NCI-H446 treated with DMSO at 0.1 percent for 48 hours (cell line): ENCODE results near the gene CD79B.

Source experiments
- DNase-seq: peaks from one replicate; lab custom pipeline; 2025; lab: John Stamatoyannopoulos, UW

CD79B gene

DNA sequence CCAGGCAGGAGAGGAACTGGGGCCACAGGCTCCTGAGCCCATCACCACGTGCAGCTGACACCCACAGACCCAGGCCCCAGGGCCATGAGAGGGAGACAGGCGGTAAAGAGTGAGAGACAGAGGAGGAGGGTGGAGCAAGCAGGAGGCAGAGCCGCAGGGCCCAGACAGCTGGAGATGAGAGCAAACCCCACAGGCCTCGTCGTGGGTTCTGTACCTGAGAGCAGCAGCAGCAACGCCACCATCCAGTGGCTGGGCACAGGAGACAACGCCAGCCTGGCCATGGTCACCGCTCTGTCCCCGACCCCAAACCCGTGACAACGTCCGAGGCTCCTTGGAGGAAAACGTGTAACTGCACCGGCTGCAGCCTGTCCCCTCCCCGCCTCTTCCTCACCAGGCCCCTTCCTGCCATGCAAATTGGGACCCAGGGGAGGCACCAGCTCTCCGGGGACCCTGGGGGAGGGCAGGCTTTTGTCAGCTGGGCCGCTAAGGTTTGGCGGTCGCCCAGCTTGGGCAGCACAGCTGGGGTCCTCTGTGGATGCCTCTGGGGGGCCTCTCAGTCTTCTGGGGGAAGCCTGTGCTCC is at the start of gene CD79B:
Gene CD79B (minus strand): TSS at position 351 of the 581 bp plus-strand sequence. CDS start 70 bp downstream, at position 281.
- DNase-seq = no peak

DNA sequence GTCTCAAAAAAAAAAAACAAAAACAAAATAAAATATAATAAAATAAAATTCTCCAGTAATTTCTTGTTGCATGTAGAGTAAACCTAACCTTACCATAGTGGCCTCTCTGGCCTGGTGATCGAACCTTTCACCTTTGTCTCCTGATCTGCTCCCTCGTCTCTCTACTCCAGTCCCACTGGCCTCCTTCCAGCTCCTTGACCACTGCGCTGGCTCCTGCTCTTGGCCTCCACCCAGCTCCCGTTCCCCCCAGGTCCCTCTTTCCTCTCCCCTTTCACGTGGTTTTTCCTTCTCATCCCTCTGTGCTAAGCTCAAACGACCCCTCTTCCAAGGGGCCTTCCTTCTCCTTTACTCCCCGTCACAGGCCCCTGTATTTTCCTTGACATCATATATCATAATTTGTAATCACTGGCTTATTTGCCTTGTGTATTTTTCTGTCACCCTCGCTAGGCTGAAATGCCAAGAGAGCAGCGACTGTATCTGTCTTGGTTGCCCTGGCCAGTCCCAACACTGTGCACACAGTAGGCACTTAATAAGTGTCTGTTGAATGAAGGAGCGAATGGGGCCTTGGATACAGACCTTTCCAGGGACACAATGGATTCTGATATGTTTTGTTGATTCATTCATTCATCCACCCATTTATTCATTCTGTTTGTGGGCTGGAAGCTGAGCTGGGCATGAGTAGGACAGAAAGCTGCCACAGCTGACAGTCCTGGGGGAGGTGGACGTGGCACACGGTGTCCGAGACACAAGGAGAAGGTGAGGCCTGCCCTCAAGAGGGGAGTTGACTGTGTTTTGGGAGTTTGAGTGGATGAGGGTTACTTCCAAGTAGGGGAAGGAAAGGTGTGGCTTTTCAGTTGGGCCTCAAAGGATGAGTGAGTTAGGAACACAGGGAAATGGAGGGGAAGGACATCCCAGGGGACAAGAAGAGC is 46.4 kb upstream of the CD79B start:
- no peak for DNase-seq

DNA sequence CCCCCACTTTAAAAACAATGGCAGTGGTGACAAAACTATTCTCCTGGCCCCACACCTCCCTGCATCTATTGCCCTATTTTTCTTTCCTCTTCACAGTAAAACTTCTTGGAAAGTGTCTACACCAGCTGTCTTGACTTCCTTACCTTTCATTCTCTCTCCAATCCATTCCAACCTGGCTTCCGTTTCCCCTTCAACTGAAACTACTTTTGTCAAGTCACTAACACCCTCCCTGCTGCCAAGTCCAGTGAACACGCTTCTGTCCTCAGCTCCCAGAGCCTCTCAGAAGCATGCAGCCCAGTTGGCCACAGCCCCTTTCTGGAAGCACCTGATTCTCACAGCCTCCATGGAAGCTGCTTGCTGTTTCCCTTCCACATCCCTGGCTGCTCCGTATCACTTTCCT is 44.6 kb upstream of the CD79B start:
- no peak for DNase-seq

DNA sequence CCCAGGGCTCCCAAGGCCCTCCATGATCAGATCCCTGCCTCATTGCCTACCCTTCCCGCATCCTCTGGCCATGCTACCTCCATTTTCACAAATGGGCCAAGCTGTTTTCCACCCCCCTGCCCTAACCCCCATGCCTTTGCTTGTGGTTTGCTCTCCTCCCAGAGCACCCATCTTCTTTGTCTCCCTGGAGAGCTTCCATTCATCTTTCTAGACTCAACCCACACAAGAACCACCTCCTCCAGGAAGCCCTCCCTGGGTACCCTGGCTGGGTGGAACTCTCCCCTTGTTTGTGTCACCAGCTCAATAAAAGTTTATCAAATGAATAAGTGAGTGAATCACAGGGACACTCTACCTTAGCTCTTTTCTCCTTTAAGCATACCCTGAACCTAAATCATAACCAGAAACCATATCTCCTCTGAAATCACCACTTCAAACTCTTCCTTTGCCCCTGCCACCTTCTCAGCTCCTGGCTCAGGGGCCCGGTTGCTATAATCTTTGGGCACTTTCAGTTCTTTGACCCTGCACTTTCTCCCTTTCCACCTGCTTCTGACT is 43.5 kb upstream of the CD79B start:
- no peak for DNase-seq

DNA sequence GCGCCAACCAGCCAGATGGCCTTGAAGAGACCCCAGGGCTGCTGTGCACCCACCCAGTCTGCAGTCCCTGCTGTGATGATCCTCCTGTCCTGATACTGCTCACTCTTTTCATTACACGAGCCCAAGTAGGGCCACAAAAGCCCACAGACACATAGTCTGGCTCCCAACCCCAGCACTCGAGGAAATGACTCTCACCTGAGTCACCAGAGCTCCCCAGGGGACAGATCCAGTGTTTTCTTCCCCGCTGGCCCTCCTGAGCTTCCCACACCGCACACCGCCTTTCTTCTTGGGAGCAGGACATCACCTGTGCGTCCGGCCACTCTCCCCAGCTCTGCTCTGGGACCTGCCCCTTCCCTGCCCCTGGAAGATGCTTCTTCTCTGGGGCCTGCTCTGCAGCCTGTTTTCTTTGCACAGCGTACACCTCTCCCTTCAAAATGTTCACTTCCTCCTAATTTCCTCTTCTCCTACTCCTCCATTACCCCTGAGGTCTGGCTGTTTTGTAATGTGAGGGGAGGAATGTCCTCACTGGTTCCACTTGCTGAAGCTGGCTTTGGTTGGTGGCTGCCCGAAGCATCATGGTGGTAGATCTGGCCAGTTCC is 42.6 kb upstream of the CD79B start:
- no peak for DNase-seq

DNA sequence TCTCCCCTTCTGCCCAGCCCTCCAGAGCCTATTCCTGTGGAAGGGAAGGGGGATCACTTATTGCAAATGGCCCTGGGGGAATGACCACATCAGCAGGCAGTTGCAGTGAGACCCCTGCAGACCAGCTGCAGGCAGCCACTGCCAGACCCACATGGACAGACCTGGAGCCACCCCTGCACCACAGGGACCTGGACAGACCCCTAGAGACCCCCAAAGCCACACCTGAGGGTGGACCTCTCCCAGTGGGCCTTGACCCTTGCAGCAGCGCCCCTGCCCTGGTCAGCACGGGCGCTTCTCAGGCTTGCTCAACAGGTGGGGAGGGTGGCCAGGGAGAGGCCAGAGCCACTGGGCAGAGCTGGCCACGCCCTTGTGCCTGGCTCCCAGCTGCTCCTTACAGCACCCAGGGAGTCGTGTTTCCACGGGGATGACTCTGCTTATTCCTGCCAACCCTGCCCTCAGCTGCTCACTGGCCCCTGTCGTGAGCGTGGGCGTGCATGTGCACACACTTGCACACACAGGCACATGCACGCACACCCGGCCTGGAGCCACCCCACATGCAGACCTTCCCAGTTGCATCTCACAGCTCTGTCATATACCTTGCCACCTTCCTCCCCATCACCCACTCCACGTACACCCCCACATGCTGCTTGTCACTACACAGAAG is 41.9 kb upstream of the CD79B start:
- DNase-seq = no peak

DNA sequence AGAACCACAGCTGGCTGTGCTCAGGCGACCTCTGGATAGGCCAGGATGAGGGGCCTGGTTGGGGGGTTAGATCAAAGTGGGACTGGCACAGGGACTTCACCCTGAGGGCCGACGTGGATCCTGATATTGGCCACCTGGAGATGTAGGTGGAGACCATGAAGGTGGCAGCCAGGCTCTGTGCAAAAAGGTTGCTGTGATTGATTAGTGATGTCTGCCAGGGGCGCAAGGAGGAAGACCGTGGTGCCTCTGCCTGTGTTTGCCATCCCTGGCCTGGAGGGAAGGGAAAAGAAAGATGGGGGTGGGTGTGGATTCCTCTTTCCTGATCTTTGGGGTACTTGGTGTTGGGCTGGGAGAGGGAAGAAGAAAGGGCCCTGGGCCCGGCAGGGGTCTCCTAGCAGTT is 41.1 kb upstream of the CD79B start:
- DNase-seq = no peak

DNA sequence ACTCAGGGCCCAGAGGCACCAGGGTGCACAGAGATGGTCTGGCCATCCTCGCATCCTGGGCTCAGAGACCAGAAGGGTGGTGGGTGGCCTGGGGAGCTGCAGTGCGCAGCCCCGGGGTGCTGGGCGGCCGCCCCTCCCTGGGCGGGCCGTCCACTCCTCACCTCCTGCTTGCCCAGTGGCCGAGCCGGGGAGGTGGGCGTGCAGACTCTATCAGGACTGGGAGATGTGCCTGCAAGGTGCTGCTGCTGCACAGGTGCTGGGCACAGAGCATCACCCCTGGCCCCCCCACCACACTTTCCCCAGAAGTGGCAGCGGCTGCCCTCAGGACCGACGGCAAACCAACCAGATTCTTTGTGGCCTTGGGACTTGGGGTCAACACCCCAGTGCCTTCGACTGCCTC is 40.7 kb upstream of the CD79B start, which contains the start of gene SCN4A:
Gene SCN4A (minus strand): TSS at position 123 of the 400 bp plus-strand sequence. CDS start 77 bp downstream, at position 46.
- no peak for DNase-seq

DNA sequence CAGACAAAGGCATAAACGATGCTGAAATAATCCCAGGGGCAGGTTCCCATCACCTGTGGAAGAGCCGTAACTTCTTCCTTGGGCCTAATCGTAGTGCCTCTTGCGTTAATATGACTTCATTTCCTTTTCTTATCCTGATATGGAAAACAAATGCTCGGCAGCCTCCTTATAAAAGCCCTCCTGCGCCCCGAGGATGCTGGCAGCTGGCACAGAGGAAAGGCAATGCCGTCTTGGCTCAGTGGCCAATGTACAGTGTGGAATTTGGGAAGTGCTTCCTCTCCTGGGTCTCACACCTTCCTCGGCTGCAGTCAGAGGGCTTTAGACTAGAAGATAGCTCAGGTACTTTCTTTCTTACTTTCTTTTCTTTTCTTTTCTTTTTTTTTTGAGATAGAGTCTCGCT is 37.1 kb upstream of the CD79B start:
- DNase-seq = no peak

DNA sequence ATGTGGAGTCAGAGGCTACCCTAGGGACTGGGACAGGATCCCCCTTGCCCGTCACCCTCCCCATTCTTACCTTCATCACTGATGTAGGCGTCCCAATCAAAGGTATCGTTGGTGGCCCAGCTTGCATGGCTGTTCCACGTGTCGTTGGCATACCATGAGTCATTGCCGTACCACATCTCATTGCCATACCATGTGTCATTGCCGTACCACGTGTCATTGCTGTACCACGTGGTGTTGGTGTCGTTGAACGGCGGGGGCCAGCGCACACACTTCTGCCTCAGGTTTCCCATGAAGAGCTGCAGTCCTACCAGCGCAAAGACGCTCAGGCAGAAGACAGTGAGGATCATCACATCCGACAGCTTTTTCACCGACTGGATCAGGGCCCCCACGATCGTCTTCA is 35.8 kb upstream of the CD79B start:
- DNase-seq = no peak

DNA sequence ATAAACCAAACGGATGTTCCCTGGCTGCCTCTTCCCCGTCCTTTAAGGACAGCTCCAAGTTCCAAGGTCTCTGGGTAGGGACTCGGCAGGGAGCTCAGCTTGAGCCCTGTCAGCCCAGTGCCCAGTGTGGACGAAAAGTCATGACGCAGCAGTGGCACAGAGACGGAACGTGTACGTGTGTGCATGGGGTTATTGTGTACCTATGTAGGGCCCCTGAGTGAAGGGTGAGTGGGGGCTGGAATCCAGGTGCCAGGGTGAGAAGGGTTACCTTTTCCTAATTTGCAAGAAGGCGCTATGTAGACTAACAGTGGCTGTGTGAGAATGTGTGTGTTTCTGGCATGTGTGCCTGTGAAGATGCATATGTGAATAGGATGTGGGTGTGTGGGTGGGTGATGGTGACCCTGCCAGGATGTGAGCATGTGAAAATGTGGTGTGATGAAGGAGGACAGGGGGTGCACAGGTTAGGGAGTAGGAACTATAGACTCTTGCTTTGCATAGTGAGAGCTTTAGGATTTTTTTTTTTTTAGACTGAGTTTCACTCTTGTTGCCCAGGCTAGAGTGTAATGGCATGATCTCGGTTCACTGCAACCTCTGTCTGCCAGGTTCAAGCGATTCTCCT is 34.6 kb upstream of the CD79B start:
- DNase-seq = no peak

DNA sequence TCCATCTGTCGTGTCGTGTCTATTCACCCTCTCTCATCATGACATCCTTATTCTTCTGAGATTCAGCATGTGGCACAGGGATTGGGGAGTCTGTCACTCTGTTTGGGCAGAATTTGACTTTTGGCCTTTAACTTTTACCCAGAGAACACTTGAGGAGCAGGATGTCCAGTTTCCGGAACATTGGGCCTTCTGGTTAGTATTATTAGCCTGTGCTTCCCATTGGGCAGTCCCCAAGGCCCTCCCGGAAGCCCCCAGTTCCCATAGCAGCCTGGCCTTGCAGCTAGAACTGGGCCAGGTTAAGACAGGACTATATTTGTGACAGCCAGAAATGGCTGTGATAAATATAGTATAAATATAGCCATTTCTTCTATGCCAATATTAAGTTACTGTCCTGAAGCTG is 31.0 kb upstream of the CD79B start:
- no peak for DNase-seq

DNA sequence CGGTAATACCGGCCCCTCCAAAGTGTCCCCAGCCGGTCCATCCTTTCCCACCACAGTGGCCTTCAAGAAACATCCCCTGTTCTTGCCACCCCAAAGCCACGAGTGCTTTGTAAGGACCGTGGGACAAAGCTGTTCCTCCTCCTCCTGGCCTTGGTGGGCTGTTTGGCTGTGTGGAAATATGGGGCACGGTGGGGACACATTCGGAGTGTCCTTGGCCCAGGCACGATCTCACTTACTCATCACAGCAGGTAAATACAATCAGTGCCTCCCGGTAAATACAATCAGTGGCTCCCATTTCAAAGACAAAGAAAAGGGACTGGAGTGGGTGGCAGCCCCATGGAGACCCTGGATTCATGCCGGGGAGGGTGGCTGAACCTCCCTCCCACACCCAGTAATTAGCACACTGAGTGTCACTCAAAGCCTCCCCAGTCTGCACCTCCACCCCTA is 30.2 kb upstream of the CD79B start:
- no peak for DNase-seq

DNA sequence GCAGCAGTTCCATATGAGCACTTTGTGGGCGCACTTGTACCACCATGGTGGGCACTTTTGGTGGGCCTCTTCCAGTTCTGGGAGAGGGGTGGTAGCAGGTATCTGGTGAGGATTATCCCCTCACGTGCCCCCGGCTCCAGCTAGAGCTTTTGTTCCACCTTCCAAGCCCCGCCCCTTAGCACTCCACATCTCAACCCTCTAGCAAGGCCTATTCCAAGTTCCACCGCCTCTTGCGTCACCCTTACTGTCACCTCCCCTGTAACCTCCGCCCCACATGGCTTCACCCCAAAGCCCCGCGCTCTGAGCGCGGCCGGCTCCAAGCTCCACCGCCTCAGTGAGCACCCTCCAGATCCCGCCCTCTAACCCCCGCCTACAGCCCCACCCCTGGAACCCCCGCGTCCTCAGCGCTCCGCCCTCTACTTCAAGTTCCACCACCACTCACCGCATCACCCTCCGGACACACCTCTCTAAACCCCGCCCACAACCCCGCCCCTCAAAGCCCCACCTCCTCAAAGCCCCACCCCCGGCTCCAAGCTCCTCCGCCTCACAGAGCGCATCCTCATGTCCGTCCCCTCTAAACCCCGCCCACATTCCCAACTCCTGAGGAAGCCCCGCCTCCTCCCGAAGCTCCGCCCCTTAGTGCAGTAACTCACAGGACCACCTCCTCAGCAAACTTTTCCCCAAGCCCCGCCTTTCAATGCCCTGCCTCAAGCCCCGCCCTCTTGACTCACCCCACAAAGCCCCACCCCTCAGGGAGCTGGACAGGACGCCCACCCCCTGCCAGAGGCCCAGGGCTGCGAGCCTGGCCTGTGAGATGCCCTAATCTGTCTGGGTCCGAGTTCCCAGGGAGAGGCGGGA is 29.5 kb upstream of the CD79B start:
- no peak for DNase-seq

DNA sequence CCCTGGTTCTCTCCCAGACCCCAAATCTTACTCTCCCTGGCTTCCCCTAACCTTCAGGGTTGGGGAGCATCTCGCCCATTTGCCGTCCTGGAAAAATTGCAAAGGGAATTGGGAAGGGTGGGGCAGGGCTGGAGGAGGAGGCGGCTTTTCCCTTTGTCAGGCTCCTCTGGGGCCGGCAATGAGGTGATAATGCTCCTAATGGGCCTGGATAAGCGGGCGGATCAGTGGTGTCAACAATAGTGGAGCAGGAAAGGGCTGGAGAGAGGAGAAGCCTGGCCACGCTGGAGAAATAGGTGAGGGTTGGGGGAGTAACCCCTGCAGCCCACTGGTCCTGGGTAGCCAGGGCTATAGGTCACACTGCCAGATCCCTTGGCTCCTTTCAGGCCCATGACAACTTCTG is 28.3 kb upstream of the CD79B start:
- no peak for DNase-seq

DNA sequence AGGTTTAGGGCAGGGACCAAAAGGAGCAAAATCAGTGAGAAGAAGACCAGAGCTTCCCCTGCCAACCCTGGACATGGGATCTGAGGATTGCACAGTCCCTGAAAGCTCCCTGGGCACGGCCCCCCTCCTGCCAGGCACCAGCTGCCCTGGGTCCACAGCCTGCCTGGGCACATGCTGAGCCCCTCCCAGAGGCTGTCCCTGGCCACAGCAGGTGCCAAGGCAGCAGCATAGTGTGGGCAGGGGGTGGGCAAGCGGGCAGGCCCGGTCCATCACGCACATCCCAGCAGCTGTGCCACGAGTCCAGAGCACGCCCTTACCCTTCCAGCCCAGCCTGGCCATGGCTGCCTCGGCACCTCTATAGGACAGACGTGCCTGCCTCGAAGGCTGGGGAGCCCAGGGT is 27.9 kb upstream of the CD79B start:
- no peak for DNase-seq

DNA sequence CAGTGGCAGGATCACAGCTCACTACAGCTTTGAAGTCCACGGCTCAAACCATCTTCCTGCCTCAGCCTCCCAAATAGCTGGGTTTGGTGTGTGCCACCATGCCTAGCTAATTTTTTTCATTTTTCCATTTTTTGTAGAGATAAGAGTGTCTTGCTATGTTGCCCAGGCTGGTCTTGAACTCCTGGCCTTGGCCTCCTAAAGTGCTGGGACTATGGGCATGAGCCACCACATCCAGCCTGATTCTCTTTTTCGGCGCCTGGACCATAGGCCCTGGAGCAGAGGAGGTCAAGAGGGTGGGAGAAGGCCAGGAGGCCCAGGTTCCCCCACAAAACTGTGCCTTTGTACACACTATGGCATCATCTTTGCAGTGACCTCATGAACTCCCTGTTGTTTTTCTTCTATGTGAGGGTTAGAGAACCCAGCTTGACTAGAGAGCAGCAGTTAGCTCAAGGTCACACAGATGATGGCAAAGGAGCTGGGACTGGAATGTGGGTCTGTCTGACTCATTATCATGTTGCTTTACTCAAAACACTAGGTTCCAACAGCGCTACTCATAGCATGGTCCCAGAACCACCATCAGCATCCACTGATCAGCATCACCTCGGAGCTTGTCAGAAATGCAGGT is 24.3 kb upstream of the CD79B start:
- DNase-seq = no peak

DNA sequence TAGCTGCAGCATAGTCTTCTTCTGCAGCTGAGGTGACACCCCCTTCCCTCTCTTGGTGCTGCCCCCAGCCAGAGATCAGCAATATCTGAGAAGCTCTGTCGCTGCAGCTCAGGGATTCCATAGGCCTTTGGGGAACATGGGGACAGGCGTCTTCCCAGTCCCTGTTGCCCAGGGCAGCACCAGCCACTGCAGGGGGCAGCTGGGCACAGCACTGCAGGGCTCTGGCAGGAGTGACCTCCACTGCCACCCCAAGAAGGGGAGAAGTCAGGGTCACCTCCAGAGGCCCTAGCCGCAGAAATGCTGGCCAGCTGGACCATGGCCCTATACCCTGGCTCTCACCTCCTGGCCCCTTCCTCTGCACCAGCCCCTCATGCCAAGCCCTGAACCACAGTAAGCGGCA is 23.7 kb upstream of the CD79B start:
- no peak for DNase-seq

DNA sequence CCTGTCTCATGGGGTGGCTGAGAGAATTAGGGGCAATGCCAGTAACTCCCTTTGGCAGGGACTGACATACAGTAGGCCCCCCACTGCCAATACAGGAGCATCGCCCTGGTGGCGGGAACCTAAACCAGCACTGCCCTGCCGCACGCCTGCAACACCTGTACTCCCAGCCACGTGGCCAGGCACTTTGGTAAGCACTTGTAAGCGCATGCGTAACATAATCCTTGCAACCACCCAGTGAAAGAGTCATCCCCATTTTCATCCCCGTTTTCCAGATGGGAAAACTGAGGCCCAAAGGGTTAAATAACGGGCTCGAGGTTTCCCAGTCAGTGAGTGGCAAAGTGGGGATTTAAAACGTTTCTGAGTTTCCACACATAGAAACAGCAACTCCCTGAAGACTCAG is 23.1 kb upstream of the CD79B start:
- no peak for DNase-seq

DNA sequence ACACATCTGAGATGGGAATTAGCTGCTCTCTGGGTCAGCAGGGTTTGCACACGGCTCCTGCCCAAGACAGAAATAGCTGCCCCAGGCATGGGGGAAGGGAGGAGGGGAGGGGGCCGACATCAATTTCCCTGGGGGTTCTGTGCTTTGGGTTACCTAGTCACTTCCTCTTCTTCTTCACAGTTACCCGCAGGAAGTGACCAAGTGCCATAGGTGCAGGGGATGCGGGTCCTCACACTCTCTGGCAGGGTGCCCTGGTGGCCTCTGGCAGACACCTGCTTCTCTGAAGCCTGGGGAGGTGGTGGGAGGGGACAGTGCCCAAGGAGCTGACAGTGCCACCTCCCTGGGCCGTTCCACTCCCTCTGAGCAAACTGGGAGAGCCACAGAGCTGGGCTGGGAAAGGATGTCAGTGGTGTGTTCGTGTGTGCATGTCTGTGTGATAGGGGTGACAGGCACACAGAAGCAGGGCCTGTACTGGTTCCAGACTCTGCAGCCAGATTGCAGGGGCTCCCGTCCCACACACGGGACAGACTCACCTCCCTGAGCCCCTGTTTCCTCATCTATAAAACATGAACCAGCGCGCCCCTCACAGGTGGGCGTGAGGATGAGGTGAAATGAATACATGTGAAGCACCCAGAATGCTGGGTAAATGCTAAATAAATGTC is 22.4 kb upstream of the CD79B start:
- no peak for DNase-seq
